Stimulated activated CD4-positive, alpha-beta T cell treated with anti-CD3 and anti-CD28 coated beads, Interleukin-2, amount 100 ng/mL, for 48 hours (primary cell): ENCODE results near the gene CALR.
A peak's percentile ranks its signal among the peaks of the same experiment; 100 is the strongest.

ENCODE experiments used
- DNase-seq, 2 donors: peaks; one replicate each; pipeline ENCODE4 v3.0.0-alpha.2; 2020

Gene CALR

GRCh38 chr19:12983542-12984142 lies 45.2 kb downstream of the CALR start:
- peak; percentile 86 to 88 for DNase-seq

DNA sequence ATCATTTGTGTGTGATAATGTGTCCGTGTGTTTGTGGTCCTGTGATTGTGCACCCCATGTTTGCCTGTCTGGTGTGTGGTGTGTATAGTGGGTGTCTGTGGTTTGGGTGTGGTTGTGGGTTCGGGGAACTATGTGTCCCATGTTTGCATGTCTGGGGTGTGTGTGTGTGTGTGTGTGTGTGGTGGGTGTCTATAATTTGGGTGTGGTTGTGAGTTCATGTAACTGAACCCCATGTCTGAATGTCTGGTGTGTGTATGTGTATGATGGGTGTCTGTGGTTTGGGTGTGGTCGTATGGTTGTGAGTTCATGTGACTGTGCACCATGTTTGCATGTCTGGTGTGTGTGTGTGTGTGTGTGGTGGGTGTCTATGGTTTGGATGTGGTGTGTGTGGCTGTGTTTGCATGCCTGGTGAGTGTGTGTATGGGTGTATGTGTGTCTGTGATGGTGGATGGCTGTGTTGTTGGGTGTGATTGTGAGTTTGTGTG lies 45.8 kb downstream of the CALR start:
- DNase-seq, result no peak

GRCh38 chr19:12984683-12985048 lies 46.3 kb downstream of the CALR start:
- DNase-seq, result no peak

DNA sequence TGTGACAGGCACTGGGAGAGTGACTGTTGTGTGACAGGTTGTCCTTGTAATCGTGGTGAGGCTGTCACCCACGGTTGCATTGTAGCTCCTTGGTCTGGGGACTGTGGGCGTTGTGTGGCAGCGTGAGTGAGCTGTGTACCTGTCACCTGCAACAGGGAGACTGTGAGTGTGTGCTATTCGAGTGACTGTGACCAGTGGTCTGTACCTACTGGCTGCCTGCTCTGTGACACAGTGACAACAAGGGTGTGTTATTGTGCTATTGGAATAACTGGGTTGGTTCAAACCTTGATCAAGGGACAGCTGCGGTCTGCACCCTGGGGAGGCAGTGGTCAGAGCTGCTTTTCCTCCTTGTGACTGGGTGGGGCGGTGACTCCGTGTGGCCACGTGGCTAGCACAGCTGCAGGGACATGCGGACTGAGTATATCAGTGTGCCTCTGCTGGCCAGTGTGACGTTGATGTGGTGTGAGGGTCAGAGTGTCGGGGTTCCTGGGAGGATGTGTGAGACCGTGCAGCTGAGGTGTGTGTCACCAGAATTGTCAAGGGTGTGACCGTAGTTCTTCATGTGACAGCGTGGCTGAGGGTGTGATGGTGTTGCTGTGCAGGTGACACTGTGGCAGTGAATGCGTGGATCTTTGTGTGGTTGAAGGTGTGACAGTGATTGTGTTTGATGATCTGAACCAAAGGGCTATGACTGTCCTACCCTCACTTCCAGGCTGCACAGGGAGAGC lies 46.8 kb downstream of the CALR start:
- DNase-seq, result no peak

GRCh38 chr19:12986726-12987125 lies 48.3 kb downstream of the CALR start:
- DNase-seq, result no peak

GRCh38 chr19:12987190-12987589 lies 48.8 kb downstream of the CALR start:
- DNase-seq, result no peak

- DNase-seq, result no peak
Observed at GRCh38 chr19:12987781-12988180, 49.4 kb downstream of the CALR start.

- no peak for DNase-seq
Observed at GRCh38 chr19:12990431-12990830, 52.0 kb downstream of the CALR start.

GRCh38 chr19:12990853-12991252 lies 52.4 kb downstream of the CALR start:
- no peak for DNase-seq

- DNase-seq, result no peak
Observed at GRCh38 chr19:12991296-12991695, 52.9 kb downstream of the CALR start.

GRCh38 chr19:12992729-12993128 lies 54.3 kb downstream of the CALR start:
- DNase-seq, result no peak

- no peak for DNase-seq
Observed at GRCh38 chr19:12993562-12993961, 55.2 kb downstream of the CALR start.
